ENCODE results near the gene TMEM43.

The TMEM43 gene

GRCh38 chr3:14133188-14133800, 8.4 kb downstream of the TMEM43 start:
- peaks cover 12% of the 10 kb centered on the region for H3K79me2 ChIP-seq (ENCODE audit: low read length)
- H3K27me3 ChIP-seq (ENCODE audit: low read depth, low read length) = no peaks in the 10 kb centered on the region
- H3K9ac ChIP-seq (ENCODE audit: low read length) = no peak overlapping the region
- H3K4me2 ChIP-seq (ENCODE audit: low read length) = no peak overlapping the region
- H3K4me1 ChIP-seq (ENCODE audit: low read length) = no peaks in the 10 kb centered on the region
- no peak for TF ChIP-seq EZH2phosphoT487 (IDR thresholded peaks at IDR 0.05; ENCODE audit: low read depth)
- TF ChIP-seq, protein P1, sequence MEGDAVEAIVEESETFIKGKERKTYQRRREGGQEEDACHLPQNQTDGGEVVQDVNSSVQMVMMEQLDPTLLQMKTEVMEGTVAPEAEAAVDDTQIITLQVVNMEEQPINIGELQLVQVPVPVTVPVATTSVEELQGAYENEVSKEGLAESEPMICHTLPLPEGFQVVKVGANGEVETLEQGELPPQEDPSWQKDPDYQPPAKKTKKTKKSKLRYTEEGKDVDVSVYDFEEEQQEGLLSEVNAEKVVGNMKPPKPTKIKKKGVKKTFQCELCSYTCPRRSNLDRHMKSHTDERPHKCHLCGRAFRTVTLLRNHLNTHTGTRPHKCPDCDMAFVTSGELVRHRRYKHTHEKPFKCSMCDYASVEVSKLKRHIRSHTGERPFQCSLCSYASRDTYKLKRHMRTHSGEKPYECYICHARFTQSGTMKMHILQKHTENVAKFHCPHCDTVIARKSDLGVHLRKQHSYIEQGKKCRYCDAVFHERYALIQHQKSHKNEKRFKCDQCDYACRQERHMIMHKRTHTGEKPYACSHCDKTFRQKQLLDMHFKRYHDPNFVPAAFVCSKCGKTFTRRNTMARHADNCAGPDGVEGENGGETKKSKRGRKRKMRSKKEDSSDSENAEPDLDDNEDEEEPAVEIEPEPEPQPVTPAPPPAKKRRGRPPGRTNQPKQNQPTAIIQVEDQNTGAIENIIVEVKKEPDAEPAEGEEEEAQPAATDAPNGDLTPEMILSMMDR (IDR thresholded peaks at IDR 0.05; ENCODE audit: low read depth, low read length) = no peak
- 0 out of 2 replicates have a peak, but pooled peaks cover 5% of the 10 kb centered on the region for H4K20me1 ChIP-seq (ENCODE audit: insufficient read depth, low read length)
- no peak overlapping the region for H3K4me3 ChIP-seq (ENCODE audit: low read length)
- H3K36me3 ChIP-seq (replicated peaks; ENCODE audit: low read depth, low read length) = peaks cover 84% of the 10 kb centered on the region
- no peak overlapping the region for H2AFZ ChIP-seq (ENCODE audit: low read depth, low read length)
- H3K27ac ChIP-seq (ENCODE audit: low read length) = no peak overlapping the region
- no peaks in the 10 kb centered on the region for H3K9me3 ChIP-seq (ENCODE audit: insufficient read depth, low read length)

- H3K4me1 ChIP-seq (ENCODE audit: low read length) = no peaks in the 10 kb centered on the region
- TF ChIP-seq, protein P1 (IDR thresholded peaks at IDR 0.05; ENCODE audit: low read depth, low read length) = no peak
- TF ChIP-seq EZH2phosphoT487 (IDR thresholded peaks at IDR 0.05; ENCODE audit: low read depth) = no peak
- peaks cover 6% of the 10 kb centered on the region for H3K79me2 ChIP-seq (ENCODE audit: low read length)
- no peak overlapping the region for H3K4me3 ChIP-seq (ENCODE audit: low read length)
- H3K9ac ChIP-seq (ENCODE audit: low read length) = no peak overlapping the region
- peaks cover 83% of the 10 kb centered on the region for H3K36me3 ChIP-seq (replicated peaks; ENCODE audit: low read depth, low read length)
- H3K9me3 ChIP-seq (ENCODE audit: insufficient read depth, low read length) = no peaks in the 10 kb centered on the region
- H4K20me1 ChIP-seq (ENCODE audit: insufficient read depth, low read length) = no peaks in the 10 kb centered on the region
- no peak overlapping the region for H2AFZ ChIP-seq (ENCODE audit: low read depth, low read length)
- no peak overlapping the region for H3K4me2 ChIP-seq (ENCODE audit: low read length)
- no peak overlapping the region for H3K27ac ChIP-seq (ENCODE audit: low read length)
- H3K27me3 ChIP-seq (ENCODE audit: low read depth, low read length) = no peaks in the 10 kb centered on the region
Measured at GRCh38 chr3:14133876-14134275, 9.0 kb downstream of the TMEM43 start.

GRCh38 chr3:14134291-14134690, 9.4 kb downstream of the TMEM43 start:
- H3K9ac ChIP-seq (ENCODE audit: low read length) = no peak overlapping the region
- TF ChIP-seq EZH2phosphoT487 (IDR thresholded peaks at IDR 0.05; ENCODE audit: low read depth) = no peak
- TF ChIP-seq, protein P1 (IDR thresholded peaks at IDR 0.05; ENCODE audit: low read depth, low read length) = no peak
- peaks cover 83% of the 10 kb centered on the region for H3K36me3 ChIP-seq (replicated peaks; ENCODE audit: low read depth, low read length)
- H4K20me1 ChIP-seq (ENCODE audit: insufficient read depth, low read length) = no peaks in the 10 kb centered on the region
- H3K27me3 ChIP-seq (ENCODE audit: low read depth, low read length) = no peaks in the 10 kb centered on the region
- no peak overlapping the region for H3K27ac ChIP-seq (ENCODE audit: low read length)
- no peaks in the 10 kb centered on the region for H3K9me3 ChIP-seq (ENCODE audit: insufficient read depth, low read length)
- no peak overlapping the region for H2AFZ ChIP-seq (ENCODE audit: low read depth, low read length)
- H3K79me2 ChIP-seq (ENCODE audit: low read length) = peaks cover 4% of the 10 kb centered on the region; the same call in 1 of the 2 replicates
- H3K4me3 ChIP-seq (ENCODE audit: low read length) = no peak overlapping the region
- H3K4me1 ChIP-seq (ENCODE audit: low read length) = no peaks in the 10 kb centered on the region
- no peak overlapping the region for H3K4me2 ChIP-seq (ENCODE audit: low read length)

GRCh38 chr3:14135581-14135980, 10.7 kb downstream of the TMEM43 start:
- no peaks in the 10 kb centered on the region for H4K20me1 ChIP-seq (ENCODE audit: insufficient read depth, low read length)

More at GRCh38 chr3:14135581-14135980, 10.7 kb downstream of the TMEM43 start:
- TF ChIP-seq, protein P1 (IDR thresholded peaks at IDR 0.05; ENCODE audit: low read depth, low read length) = no peak
- TF ChIP-seq EZH2phosphoT487 (IDR thresholded peaks at IDR 0.05; ENCODE audit: low read depth) = no peak
- no peaks in the 10 kb centered on the region for H3K9me3 ChIP-seq (ENCODE audit: insufficient read depth, low read length)
- no peak overlapping the region for H3K4me2 ChIP-seq (ENCODE audit: low read length)
- H3K27ac ChIP-seq (ENCODE audit: low read length) = no peak overlapping the region
- no peak overlapping the region for H3K4me3 ChIP-seq (ENCODE audit: low read length)
- no peaks in the 10 kb centered on the region for H3K79me2 ChIP-seq (ENCODE audit: low read length)
- H3K27me3 ChIP-seq (ENCODE audit: low read depth, low read length) = no peaks in the 10 kb centered on the region
- H2AFZ ChIP-seq (ENCODE audit: low read depth, low read length) = no peak overlapping the region
- H3K36me3 ChIP-seq (replicated peaks; ENCODE audit: low read depth, low read length) = peaks cover 83% of the 10 kb centered on the region
- no peaks in the 10 kb centered on the region for H3K4me1 ChIP-seq (ENCODE audit: low read length)
- H3K9ac ChIP-seq (ENCODE audit: low read length) = no peak overlapping the region
